ENCODE results near the gene ZNF844.
"Not testable (repeated sequence)": the region's sequence is repeated elsewhere in the genome, so short reads cannot be mapped to it uniquely, and the experiment has no call there.

The ZNF844 gene

DNA sequence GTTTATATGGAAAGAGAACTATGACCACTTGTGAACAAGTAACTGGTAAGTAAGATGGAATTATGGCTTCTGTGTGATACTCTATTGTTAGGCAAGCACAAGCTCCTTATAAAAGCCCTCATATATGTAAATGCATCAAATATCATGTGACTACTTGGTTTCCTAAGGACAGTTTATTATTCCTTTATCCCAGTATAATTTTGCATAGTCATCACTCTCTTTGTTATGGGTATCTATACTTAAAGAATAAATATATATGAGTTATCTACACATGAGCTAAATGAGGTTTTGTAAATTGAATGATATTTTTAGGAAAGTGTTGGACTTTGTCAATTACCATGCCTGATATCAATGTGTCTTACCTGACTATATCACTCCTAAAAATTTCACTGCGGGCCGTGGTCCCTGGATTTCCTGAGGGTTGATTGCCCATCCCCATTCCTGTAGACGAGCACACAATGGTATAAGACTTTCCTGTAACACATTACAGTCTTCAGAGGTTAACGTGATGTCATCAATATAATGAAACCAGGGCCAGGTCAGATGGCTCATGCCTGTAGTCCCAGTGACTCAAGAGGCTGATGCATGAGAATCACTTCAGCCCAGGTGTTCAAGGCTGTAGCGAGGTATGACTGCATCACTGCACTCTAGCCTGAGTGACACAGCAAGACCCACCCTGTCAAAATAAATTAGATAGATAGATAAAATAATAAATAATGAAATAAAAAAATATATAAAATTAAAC, 20.7 kb downstream of the ZNF844 start:
- H3K4me3 ChIP-seq (ENCODE audit: low read length): no peak overlapping the region
- DNase-seq (ENCODE audit: low read depth, low spot score): no peak

DNA sequence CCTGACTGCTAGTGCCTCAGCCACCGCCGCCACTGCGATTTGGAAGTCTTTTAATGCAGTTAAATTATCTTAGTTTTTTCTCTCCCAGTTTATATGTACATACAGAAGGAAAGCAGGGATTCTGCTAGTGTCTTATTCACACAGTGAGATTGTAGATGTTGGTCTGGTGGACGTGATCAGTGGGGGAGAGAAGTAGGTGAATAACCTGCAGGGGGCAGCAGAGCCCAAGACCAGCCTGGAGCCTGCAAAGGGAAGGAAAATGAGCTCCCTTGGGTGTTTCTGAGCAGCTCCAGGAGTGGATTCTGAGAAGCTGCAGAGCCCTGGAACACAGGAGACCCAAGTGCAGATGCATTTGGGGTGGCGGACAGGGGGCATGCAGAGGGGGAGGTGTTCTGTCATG, 26.3 kb downstream of the ZNF844 start:
- peak; percentile 79 for DNase-seq (ENCODE audit: low read depth, low spot score)
- H3K4me3 ChIP-seq (ENCODE audit: low read length): no peak overlapping the region

DNA sequence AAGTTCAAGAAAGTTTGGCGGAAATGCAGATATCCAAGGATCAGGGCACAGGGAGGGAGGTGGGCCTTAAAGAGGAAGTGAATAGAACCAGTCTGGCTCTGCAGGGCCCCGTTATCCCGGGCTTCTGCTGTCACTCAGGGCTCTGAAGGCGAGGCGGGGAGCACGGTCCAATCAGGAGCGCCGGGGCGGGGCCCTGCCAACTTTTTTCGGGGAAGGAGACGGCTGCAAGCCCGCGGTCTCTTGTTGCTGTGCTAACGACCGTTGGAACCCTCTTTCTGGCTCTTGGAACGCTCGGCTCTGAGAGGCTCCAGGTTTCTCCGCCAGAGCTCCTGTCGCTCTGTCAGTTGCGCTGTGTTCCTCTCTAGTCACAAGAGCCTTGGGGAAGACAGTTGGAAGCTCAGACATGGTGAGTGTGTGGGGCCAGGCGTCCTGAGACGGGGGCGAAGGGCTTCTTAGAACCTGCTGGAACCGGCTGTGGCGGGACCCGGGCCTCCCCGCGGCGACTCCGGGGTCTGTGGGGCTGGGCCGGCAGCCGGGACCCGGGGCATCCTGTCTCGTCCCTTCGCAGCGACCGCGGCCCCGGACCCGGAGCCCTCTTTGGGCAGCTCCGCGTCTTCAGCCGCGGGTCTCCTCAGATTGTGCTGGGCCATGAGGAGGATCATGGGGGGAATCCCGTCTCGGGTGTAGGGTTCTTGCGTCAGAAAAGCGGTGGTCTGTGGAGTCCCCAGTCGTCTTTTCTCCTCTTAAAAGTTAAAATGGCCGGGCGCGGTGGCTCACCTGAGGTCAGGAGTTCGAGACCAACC, 27.7 kb downstream of the ZNF844 start:
- peak overlapping the region; percentile 62 for H3K4me3 ChIP-seq (ENCODE audit: low read length)
- peak; percentile 89 for DNase-seq (ENCODE audit: low read depth, low spot score)

DNA sequence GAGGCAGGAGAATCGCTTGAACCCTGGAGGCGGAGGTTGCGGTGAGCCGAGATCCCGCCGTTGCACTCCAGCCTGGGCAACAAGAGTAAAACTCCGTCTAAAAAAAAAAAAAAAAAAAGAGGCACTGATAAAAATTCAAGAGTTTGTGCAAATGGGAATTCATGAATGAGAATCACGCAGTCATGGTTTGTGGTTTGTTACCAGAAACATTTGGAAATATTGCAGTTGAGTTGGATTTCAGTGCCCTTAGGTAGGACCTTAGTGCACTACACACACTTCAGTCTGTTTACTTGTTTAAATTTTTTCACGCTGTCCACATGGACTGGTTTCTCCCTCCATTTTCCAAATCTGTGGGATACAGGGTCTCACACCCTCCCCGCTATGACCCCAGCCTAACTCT, 28.4 kb downstream of the ZNF844 start:
- H3K4me3 ChIP-seq (ENCODE audit: low read length): peak overlapping the region; percentile 62
- DNase-seq (ENCODE audit: low read depth, low spot score): no peak

DNA sequence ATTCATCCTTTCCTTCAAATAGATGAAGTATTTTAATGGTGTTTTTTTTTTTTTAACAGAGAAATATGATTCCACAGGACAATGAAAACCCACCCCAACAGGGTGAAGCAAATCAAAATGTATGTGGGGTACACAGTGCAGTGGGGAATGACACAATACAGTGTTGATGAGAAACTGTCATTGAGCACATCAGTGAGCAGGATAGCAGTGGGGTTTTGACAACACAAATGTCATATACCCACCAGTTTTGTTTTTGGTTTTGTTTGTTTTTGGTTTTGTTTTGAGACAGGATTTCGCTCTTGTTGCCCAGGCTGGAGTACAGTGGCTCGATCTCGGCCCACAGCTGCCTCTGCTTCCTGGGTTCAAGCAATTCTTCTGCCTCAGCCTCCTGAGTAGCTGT, 29.2 kb downstream of the ZNF844 start:
- H3K4me3 ChIP-seq (ENCODE audit: low read length): no peak overlapping the region
- DNase-seq (ENCODE audit: low read depth, low spot score): no peak

DNA sequence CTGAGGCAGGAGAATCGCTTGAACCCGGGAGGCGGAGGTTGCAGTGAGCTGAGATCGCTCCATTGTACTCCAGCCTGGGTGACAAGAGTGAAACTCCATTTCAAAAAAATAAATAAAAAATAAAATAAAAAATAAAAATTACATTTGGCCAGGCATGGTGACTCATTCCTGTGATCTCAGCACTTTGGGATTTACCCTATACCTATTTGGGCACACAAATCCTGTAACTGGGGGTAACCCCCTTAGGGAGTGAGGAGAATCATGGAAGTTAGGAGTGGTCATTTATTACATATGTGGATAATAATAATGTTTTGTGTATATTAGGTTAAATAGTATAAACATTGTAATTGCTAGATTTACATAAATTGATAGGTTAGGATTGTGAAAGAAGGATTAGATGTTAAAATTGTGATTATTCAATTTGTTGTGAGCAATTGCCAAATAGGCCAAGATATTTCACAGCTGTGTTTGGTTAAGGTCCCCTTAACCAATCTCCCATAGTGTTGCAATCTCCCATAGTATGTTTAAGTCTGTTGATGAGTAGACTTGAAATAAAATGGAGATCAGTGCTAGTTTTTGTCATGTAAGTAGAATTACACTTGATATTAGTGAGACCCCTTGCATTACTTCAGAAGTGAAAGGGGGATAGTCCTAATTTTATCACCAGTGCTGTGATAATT, 30.7 kb downstream of the ZNF844 start:
- no peak for DNase-seq (ENCODE audit: low read depth, low spot score)

DNA sequence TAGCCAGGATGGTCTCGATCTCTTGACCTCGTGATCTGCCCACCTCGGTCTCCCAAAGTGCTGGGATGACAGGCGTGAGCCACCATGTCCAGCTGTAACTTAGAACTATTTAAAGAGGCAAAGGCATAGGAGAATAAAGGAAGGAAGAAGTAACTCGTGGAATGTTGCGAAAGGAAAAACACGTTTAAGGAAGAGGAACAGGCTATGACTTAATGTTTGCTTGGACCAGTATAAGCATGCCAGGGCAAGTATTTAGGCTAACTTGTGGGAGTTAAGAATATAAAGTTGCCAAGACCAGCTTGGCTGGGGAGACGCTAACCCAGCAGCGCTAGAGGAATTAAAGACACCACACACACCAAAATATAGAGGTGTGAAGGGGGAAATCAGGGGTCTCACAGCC, 33.5 kb downstream of the ZNF844 start:
- no peak overlapping the region for H3K4me3 ChIP-seq (ENCODE audit: low read length)
- no peak for DNase-seq (ENCODE audit: low read depth, low spot score)

More for the DNA sequence above, 30.7 kb downstream of the ZNF844 start:
- H3K4me3 ChIP-seq (ENCODE audit: low read length): no peak overlapping the region

DNA sequence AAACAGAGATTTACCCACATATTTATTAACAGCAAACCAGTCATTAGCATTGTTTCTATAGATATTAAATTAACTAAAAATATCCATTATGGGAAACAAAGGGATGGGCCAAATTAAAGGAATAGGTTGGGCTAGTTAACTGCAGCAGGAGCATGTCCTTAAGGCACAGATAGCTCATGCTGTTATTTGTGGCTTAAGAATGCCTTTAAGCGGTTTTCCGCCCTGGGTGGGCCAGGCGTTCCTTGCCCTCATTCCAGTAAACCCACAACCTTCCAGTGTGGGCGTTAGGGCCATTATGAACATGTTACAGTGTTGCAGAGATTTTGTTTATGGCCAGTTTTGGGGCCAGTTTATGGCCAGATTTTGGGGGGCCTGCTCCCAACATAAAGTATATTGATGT, 39.4 kb downstream of the ZNF844 start:
- DNase-seq (ENCODE audit: low read depth, low spot score); H3K4me3 ChIP-seq (ENCODE audit: low read length): not testable (repeated sequence)

DNA sequence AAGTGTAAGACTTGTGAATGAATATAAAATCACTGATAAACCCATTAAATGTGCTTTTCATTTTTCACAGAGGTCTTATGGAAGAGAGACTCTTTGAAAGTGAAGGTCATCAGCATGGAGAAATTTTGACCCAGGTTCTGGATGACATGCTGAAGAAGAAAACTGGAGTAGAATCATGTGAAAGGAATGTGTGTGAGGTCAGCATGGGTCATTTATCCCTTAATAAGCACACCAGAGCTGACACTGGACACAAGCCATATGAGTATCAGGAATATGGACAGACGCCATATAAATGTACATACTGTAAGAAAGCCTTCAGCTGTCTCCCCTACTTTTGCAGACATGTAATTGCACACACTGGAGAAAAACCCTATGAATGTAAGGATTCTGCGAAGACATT, 46.6 kb downstream of the ZNF844 start:
- no peak for DNase-seq (ENCODE audit: low read depth, low spot score)
- no peak overlapping the region for H3K4me3 ChIP-seq (ENCODE audit: low read length)

DNA sequence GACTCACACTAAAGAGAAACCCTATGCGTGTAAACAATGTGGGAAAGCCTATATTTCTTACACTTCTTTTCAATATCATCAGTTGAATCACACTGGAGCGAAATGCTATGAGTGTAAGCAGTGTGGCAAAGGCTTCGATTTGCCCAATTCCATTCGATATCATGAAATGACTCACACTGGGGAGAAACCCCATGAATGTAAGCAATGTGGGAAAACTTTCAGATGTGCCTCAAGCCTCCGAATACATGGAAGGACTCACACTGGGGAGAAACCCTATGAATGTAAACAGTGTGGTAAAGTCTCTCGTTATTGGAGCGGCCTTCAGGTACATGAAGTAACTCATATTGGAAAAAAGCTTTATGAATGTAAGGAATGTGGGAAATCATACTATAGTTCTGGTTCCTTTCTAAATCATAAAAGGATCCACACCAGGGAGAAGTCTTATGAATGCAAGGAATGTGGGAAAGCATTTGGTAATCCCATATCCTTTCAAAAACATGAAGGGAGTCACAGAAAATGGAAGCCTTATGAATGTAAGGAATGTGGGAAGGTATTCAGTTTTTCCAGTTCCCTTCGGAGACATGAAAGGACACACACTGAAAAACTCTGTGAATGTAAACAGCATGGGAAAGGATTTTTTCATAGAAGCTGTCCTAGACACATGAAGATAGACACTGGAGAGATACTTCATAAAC, 47.6 kb downstream of the ZNF844 start:
- no peak overlapping the region for H3K4me3 ChIP-seq (ENCODE audit: low read length)
- no peak for DNase-seq (ENCODE audit: low read depth, low spot score)

DNA sequence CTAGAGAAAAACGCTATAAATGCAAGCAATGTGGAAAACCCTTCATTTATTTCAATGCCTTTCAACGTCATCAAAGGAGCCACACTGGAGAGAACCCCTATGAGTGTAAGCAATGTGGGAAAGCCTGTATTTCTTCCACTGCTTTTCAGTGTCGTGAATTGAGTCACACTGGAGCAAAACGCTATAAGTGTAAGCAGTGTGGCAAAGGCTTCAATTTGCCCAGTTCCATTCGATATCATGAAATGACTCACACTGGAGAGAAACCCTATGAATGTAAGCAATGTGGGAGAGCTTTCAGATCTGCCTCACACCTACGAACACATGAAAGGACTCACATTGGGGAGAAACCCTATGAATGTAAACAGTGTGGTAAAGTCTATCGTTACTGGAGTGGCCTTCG, 48.2 kb downstream of the ZNF844 start:
- no peak overlapping the region for H3K4me3 ChIP-seq (ENCODE audit: low read length)
- no peak for DNase-seq (ENCODE audit: low read depth, low spot score)

DNA sequence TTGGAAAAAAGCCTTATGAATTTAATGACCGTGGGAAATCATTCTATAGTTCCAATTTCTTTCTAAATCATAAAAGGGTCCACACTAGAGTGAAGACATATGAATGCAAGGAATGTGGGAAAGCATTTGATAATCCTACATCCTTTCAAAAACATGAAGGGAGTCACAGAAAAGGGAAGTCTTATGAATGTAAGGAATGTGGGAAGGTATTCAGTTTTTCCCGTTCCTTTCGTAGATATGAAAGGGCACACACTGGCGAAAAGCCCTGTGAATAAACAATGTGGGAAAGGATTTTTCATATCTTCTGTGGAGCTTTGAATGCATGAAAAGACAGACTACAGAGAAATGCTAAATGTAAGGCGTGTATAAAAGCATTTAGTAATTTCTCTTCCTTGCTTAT, 48.6 kb downstream of the ZNF844 start:
- no peak overlapping the region for H3K4me3 ChIP-seq (ENCODE audit: low read length)
- no peak for DNase-seq (ENCODE audit: low read depth, low spot score)

DNA sequence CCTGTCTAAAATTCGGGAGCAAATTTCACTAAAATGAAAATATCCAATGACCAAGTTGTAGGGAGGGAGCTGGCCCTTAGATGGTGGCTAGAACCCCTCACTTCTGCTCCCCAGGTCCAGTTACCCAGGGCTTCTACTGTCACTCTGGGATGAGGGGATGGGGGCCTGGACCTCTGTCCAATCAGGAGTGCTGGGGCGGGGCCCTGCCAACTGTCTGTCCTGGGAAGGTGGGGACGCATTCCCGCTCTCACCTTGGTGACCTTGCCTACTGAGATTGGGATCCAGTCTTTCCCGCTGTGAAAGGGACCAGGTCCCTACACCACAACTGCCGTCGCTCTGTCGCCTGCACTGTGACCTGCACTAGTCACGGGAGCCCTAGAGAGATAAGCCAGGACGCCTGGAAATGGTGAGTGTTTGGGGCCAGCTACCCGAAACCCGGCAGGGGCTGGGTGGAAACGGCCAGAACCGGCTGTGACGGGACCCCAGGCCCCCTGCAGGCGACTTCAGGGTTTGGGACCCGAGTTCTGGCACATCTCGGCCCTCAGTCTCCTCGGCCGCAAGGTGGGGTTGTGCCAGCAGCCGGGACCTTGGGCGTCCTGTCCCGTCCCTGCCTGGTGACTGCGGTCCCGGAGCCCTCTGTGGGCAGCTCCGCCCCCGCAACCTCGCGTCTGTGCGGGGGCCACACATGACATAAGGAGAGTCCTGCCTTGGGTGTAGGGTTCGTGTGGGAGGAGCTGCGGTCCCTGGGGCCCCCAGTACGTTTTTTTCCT, 52.9 kb downstream of the ZNF844 start:
- no peak overlapping the region for H3K4me3 ChIP-seq (ENCODE audit: low read length)
- DNase-seq (ENCODE audit: low read depth, low spot score): no peak

DNA sequence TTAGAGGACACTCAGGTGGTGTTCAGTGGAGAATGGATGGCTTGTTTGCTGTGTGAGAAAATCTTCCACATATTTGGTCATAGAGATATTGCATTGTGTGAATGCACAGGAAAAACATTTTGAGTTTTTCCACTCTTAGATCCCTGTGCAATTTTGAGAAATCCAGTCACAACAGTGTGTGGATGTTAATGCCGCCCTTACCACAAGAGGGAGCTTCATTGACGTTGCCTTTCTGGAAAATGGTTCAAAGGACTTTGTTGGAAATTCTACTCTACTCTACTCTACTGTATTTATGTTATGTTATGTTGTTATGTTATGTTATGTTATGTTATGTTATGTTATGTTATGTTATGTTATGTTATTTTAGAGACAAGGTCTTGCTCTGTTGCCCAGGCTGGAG, 62.2 kb downstream of the ZNF844 start:
- no peak overlapping the region for H3K4me3 ChIP-seq (ENCODE audit: low read length)
- peak; percentile 26 for DNase-seq (ENCODE audit: low read depth, low spot score)
